ENCODE measurements around the gene NTM. TPM values are rescaled to one million over a fixed set of nuclear protein-coding genes. Genes with fewer than 3 reads are reported as not detected.
A peak's percentile ranks its signal among the peaks of the same experiment; 100 is the strongest.
"Not testable (repeated sequence)": the region's sequence is repeated elsewhere in the genome, so short reads cannot be mapped to it uniquely, and the experiment has no call there.

The NTM gene
- total and polyA plus RNA-seq, 2 donors (not counting 1 experiment from before 2014, with no cell fraction given) = 12.3 to 28.6 TPM

DNA sequence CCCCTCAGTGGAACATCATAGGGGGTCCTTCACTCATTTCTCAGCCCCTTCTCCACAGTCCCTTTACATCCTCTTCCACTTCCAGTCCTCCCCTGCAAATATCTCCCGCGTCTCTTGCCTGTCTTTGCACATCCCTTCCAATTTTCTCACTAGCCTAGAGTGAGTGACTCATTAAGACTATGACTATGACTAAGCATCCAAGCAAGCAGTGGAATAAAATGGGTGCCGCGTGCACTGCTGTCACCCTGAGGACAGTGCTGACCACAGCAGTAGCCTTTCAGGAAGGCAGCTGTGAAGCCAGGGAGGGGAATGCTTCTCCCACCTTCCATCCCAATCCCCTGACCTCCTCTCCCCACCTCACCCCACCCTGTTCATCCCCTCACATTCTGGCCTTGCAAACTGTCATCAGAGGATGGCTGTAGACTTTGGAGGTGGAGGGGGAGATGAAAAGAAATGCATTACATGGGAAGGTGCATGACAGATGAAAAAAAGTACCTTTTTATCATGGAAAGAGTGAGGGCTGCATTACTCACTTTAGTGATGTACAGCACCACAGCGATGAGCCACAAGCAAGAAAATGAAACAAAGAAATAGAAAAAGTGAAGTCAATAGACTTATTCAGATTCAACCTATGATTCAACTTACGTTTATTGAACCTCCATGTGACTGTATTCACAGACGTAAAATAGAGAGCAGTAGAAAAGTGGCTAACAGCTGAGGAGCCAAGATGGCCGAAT is 948.2 kb downstream of the NTM start:
- H3K4me3 ChIP-seq (replicated peaks in 1 of 4; ENCODE audit: control extremely low read depth in 1 of 4, insufficient read depth in 1 of 4, low read depth in 3 of 4, low read length in 4 of 4) = no peak overlapping the region
- DNase-seq (ENCODE audit: low read depth in 2 of 2) = peak; percentile 4 to 82
- H3K79me2 ChIP-seq (ENCODE audit: control insufficient read depth, insufficient read depth, low read length) = no peaks in the 10 kb centered on the region
- no peak for TF ChIP-seq EZH2 (IDR thresholded peaks at IDR 0.05; ENCODE audit: low read length, missing control alignments)
- TF ChIP-seq, protein P1, sequence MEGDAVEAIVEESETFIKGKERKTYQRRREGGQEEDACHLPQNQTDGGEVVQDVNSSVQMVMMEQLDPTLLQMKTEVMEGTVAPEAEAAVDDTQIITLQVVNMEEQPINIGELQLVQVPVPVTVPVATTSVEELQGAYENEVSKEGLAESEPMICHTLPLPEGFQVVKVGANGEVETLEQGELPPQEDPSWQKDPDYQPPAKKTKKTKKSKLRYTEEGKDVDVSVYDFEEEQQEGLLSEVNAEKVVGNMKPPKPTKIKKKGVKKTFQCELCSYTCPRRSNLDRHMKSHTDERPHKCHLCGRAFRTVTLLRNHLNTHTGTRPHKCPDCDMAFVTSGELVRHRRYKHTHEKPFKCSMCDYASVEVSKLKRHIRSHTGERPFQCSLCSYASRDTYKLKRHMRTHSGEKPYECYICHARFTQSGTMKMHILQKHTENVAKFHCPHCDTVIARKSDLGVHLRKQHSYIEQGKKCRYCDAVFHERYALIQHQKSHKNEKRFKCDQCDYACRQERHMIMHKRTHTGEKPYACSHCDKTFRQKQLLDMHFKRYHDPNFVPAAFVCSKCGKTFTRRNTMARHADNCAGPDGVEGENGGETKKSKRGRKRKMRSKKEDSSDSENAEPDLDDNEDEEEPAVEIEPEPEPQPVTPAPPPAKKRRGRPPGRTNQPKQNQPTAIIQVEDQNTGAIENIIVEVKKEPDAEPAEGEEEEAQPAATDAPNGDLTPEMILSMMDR (conservative IDR thresholded peaks at IDR 0.05 in 1 of 2, IDR thresholded peaks at IDR 0.05 in 1 of 2; ENCODE audit: low read depth in 1 of 2, low read length in 2 of 2) = no peak
- no peak overlapping the region for H3K9ac ChIP-seq (ENCODE audit: insufficient read depth, low read length)
- no peaks in the 10 kb centered on the region for H3K9me3 ChIP-seq (ENCODE audit: control insufficient read depth, insufficient read depth, low read depth, low read length)
- H3K27me3 ChIP-seq (ENCODE audit: control insufficient read depth, insufficient read depth, low read length) = no peaks in the 10 kb centered on the region
- no peak overlapping the region for H2AFZ ChIP-seq (ENCODE audit: low read length)
- H3K27ac ChIP-seq (ENCODE audit: insufficient read depth, low read length) = no peak overlapping the region
- no peaks in the 10 kb centered on the region for H4K20me1 ChIP-seq (ENCODE audit: control insufficient read depth, extremely low read depth, insufficient read depth, low read length)
- H3K4me1 ChIP-seq (ENCODE audit: control insufficient read depth, extremely low read depth, insufficient read depth, low read length) = no peaks in the 10 kb centered on the region
- no peak overlapping the region for H3K4me2 ChIP-seq (ENCODE audit: extremely low read depth, insufficient read depth, low read length)
- H3K36me3 ChIP-seq (ENCODE audit: control insufficient read depth, insufficient read depth, low read length) = no peaks in the 10 kb centered on the region

DNA sequence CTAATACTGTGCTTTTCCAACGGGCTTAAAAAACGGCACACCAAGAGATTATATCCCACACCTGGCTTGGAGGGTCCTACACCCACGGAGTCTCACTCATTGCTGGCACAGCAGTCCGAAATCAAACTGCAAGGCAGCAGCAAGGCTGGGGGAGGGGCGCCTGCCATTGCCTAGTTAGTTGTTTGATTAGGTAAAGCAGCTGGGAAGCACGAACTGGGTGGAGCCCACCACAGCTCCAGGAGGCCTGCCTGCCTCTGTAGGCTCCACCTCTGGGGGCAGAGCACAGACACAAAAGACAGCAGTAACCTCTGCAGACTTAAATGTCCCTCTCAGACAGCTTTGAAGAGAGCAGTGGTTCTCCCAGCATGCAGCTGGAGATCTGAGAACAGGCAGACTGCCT is 949.0 kb downstream of the NTM start:
- not testable (repeated sequence) for H3K4me1 ChIP-seq (ENCODE audit: control insufficient read depth, extremely low read depth, insufficient read depth, low read length)

DNA sequence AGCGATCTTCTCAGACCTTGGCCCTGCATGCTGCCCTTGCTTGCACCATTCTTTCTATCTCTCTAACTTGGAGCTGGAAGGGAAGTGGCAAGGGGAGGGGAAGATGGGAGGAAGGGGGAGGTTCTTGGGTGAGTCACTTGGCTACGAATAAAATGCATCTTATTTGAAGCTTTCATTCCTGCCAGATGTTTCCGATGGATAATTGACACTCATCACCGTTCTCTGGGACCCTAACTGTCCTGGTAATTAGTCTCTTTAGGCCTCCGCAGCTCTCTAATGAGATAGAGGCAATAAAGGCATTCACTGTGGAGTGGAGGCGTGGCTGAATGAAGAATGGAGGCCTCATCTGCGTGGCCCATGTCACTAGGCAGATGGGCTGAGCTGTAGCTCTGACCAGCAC is 960.1 kb downstream of the NTM start:
- Histone ChIP-seq H3K4me1 (ENCODE audit: control insufficient read depth, extremely low read depth, insufficient read depth, low read length) (no peaks in the 10 kb centered on the region), H4K20me1 (ENCODE audit: control insufficient read depth, extremely low read depth, insufficient read depth, low read length) (no peaks in the 10 kb centered on the region), H3K4me2 (ENCODE audit: extremely low read depth, insufficient read depth, low read length) (no peak overlapping the region), H3K27ac (ENCODE audit: insufficient read depth, low read length) (no peak overlapping the region), H2AFZ (ENCODE audit: low read length) (no peak overlapping the region), H3K27me3 (ENCODE audit: control insufficient read depth, insufficient read depth, low read length) (no peaks in the 10 kb centered on the region), H3K9ac (ENCODE audit: insufficient read depth, low read length) (no peak overlapping the region), H3K79me2 (ENCODE audit: control insufficient read depth, insufficient read depth, low read length) (no peaks in the 10 kb centered on the region), H3K4me3 (replicated peaks in 1 of 4; ENCODE audit: control extremely low read depth in 1 of 4, insufficient read depth in 1 of 4, low read depth in 3 of 4, low read length in 4 of 4) (no peak overlapping the region), H3K36me3 (ENCODE audit: control insufficient read depth, insufficient read depth, low read length) (no peaks in the 10 kb centered on the region), H3K9me3 (ENCODE audit: control insufficient read depth, insufficient read depth, low read depth, low read length) (no peaks in the 10 kb centered on the region)
- TF ChIP-seq EZH2 (IDR thresholded peaks at IDR 0.05; ENCODE audit: low read length, missing control alignments) = no peak
- peak in 1 of 2 donors; percentile 25 for DNase-seq (ENCODE audit: low read depth in 2 of 2)

More for the DNA sequence above, 949.0 kb downstream of the NTM start:
- H4K20me1 ChIP-seq (ENCODE audit: control insufficient read depth, extremely low read depth, insufficient read depth, low read length); H3K4me3 ChIP-seq (replicated peaks in 1 of 4; ENCODE audit: control extremely low read depth in 1 of 4, insufficient read depth in 1 of 4, low read depth in 3 of 4, low read length in 4 of 4); H3K36me3 ChIP-seq (ENCODE audit: control insufficient read depth, insufficient read depth, low read length); H2AFZ ChIP-seq (ENCODE audit: low read length); H3K9me3 ChIP-seq (ENCODE audit: control insufficient read depth, insufficient read depth, low read depth, low read length); H3K79me2 ChIP-seq (ENCODE audit: control insufficient read depth, insufficient read depth, low read length); H3K27me3 ChIP-seq (ENCODE audit: control insufficient read depth, insufficient read depth, low read length); DNase-seq (ENCODE audit: low read depth in 2 of 2); H3K4me2 ChIP-seq (ENCODE audit: extremely low read depth, insufficient read depth, low read length); H3K27ac ChIP-seq (ENCODE audit: insufficient read depth, low read length); H3K9ac ChIP-seq (ENCODE audit: insufficient read depth, low read length): not testable (repeated sequence)

DNA sequence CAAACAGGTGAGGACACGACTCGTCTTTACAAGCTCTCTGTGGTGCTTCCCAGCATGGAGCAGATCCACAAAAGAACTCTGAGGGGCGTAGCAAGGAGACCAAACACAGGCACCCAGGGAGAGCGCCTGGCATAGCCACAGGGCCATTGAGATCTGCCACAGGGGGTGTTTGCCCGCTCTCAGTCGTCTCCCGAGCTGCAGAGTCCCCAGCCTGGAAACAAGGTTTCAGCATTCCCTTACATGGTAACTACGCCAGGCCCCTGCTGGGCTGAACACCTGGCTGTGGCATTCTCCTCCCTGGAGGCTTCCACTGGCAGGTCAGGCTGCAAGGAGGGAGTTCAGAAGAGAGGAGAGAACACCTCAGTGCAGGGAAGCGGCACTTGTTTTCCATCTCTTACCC is 962.1 kb downstream of the NTM start:
- no peaks in the 10 kb centered on the region for H3K9me3 ChIP-seq (ENCODE audit: control insufficient read depth, insufficient read depth, low read depth, low read length)

More for the DNA sequence above, 962.1 kb downstream of the NTM start:
- Histone ChIP-seq H3K9ac (ENCODE audit: insufficient read depth, low read length) (no peak overlapping the region), H3K27ac (ENCODE audit: insufficient read depth, low read length) (no peak overlapping the region), H4K20me1 (ENCODE audit: control insufficient read depth, extremely low read depth, insufficient read depth, low read length) (no peaks in the 10 kb centered on the region), H2AFZ (ENCODE audit: low read length) (no peak overlapping the region), H3K4me2 (ENCODE audit: extremely low read depth, insufficient read depth, low read length) (no peak overlapping the region), H3K36me3 (ENCODE audit: control insufficient read depth, insufficient read depth, low read length) (no peaks in the 10 kb centered on the region), H3K4me3 (replicated peaks in 1 of 4; ENCODE audit: control extremely low read depth in 1 of 4, insufficient read depth in 1 of 4, low read depth in 3 of 4, low read length in 4 of 4) (no peak overlapping the region), H3K27me3 (ENCODE audit: control insufficient read depth, insufficient read depth, low read length) (no peaks in the 10 kb centered on the region), H3K4me1 (ENCODE audit: control insufficient read depth, extremely low read depth, insufficient read depth, low read length) (no peaks in the 10 kb centered on the region), H3K79me2 (ENCODE audit: control insufficient read depth, insufficient read depth, low read length) (no peaks in the 10 kb centered on the region)
- no peak for TF ChIP-seq EZH2 (IDR thresholded peaks at IDR 0.05; ENCODE audit: low read length, missing control alignments)
- TF ChIP-seq, protein P1 (conservative IDR thresholded peaks at IDR 0.05 in 1 of 2, IDR thresholded peaks at IDR 0.05 in 1 of 2; ENCODE audit: low read depth in 1 of 2, low read length in 2 of 2) = no peak
- no peak for DNase-seq (ENCODE audit: low read depth in 2 of 2)
